Measurements from ENCODE around the gene CEP83. TPM values are rescaled to one million over a fixed set of nuclear protein-coding genes. Genes with fewer than 3 reads are reported as not detected.

The CEP83 gene
- total RNA-seq (2014; rRNA removed; shearing (Covaris generic)) (5.8 and 21.6 TPM in 2 replicates), polyA plus RNA-seq (2016; fragmentation: Nextera tagmentation; extraction: Ambion mirVana) (6.9 and 7.0 TPM in 2 replicates)

GRCh38 chr12:94459728-94460615 lies at the start of gene CEP83:
CEP83 (minus strand) TSS chr12:94459867; CDS start chr12:94412490, 47,377 bp downstream.
- no peaks in the 10 kb centered on the region for H4K20me1 ChIP-seq (ENCODE audit: insufficient read depth)
- no peaks in the 10 kb centered on the region for H3K9me2 ChIP-seq (ENCODE audit: insufficient read depth)
- peaks cover 41% of the 10 kb centered on the region for H3K79me2 ChIP-seq (ENCODE audit: insufficient read depth)
- H3K9ac ChIP-seq = peak within 1 kb of the TSS; percentile 96
- H3K4me1 ChIP-seq (ENCODE audit: insufficient read depth) = peaks cover 10% of the 10 kb centered on the region
- H3K36me3 ChIP-seq (ENCODE audit: low read depth) = no peaks in the 10 kb centered on the region
- no peaks in the 10 kb centered on the region for H3K9me3 ChIP-seq (ENCODE audit: low read depth)
- WGBS, 2 experiments (ENCODE audit: low coverage in 1 of 2, low lambda C conversion rate in 2 of 2, missing lambda C conversion rate in 2 of 2) = 1 to 2% methylated on average over 55 to 74 of the region's 77 CpGs
- TF ChIP-seq EZH2phosphoT487 (IDR thresholded peaks at IDR 0.05; ENCODE audit: insufficient read depth, low read depth) (no peak), EZH2 (IDR thresholded peaks at IDR 0.05; ENCODE audit: insufficient read depth, poor library complexity, severe bottlenecking) (no peak)
- DNase-seq = peak; percentile 97
- peaks cover 16% of the 10 kb centered on the region for H3F3A ChIP-seq (ENCODE audit: insufficient read depth)
- H3K4me3 ChIP-seq = peak within 1 kb of the TSS; percentile 93
- H2AFZ ChIP-seq = peak within 1 kb of the TSS; percentile 95
- peak within 1 kb of the TSS; percentile 92 for H3K27ac ChIP-seq
- H3K4me2 ChIP-seq (ENCODE audit: unreplicated experiment) = peak within 1 kb of the TSS; percentile 94
- no peaks in the 10 kb centered on the region for H3K27me3 ChIP-seq (replicated peaks; ENCODE audit: insufficient read depth)
- in situ Hi-C loops (cut with MboI) = no loop called here

GRCh38 chr12:94509317-94509716 lies 49.6 kb upstream of the CEP83 start:
- Histone ChIP-seq H3K27me3 (replicated peaks; ENCODE audit: insufficient read depth) (peaks cover 25% of the 10 kb centered on the region; the same call in 1 of the 2 replicates), H2AFZ (no peak overlapping the region), H3K4me2 (ENCODE audit: unreplicated experiment) (no peak overlapping the region), H3K9ac (no peak overlapping the region), H3K9me3 (ENCODE audit: low read depth) (no peaks in the 10 kb centered on the region), H3K9me2 (ENCODE audit: insufficient read depth) (no peaks in the 10 kb centered on the region), H4K20me1 (ENCODE audit: insufficient read depth) (no peaks in the 10 kb centered on the region), H3K79me2 (ENCODE audit: insufficient read depth) (no peaks in the 10 kb centered on the region), H3F3A (ENCODE audit: insufficient read depth) (no peaks in the 10 kb centered on the region), H3K4me1 (ENCODE audit: insufficient read depth) (no peaks in the 10 kb centered on the region), H3K36me3 (ENCODE audit: low read depth) (no peaks in the 10 kb centered on the region), H3K27ac (no peak overlapping the region), H3K4me3 (no peak overlapping the region)
- no peak for DNase-seq
- in situ Hi-C loops (cut with MboI) = no loop called here
- TF ChIP-seq EZH2 (IDR thresholded peaks at IDR 0.05; ENCODE audit: insufficient read depth, poor library complexity, severe bottlenecking) = no peak
- no peak for TF ChIP-seq EZH2phosphoT487 (IDR thresholded peaks at IDR 0.05; ENCODE audit: insufficient read depth, low read depth)
- WGBS, 2 experiments (ENCODE audit: low coverage in 1 of 2, low lambda C conversion rate in 2 of 2, missing lambda C conversion rate in 2 of 2) = 52 to 55% methylated on average over 3 of the region's 3 CpGs

- Histone ChIP-seq H3K9me2 (ENCODE audit: insufficient read depth) (no peaks in the 10 kb centered on the region), H3K4me1 (ENCODE audit: insufficient read depth) (no peaks in the 10 kb centered on the region), H3K79me2 (ENCODE audit: insufficient read depth) (no peaks in the 10 kb centered on the region), H3K36me3 (ENCODE audit: low read depth) (no peaks in the 10 kb centered on the region), H3K9me3 (ENCODE audit: low read depth) (no peaks in the 10 kb centered on the region), H2AFZ (no peak overlapping the region), H4K20me1 (ENCODE audit: insufficient read depth) (no peaks in the 10 kb centered on the region), H3K4me3 (no peak overlapping the region), H3K4me2 (ENCODE audit: unreplicated experiment) (no peak overlapping the region), H3F3A (ENCODE audit: insufficient read depth) (no peaks in the 10 kb centered on the region), H3K27me3 (replicated peaks; ENCODE audit: insufficient read depth) (peaks cover 26% of the 10 kb centered on the region; the same call in 1 of the 2 replicates), H3K27ac (no peak overlapping the region), H3K9ac (no peak overlapping the region)
- WGBS, 2 experiments (ENCODE audit: low coverage in 1 of 2, low lambda C conversion rate in 2 of 2, missing lambda C conversion rate in 2 of 2) = 88 to 94% methylated on average over 3 of the region's 3 CpGs
- TF ChIP-seq EZH2 (IDR thresholded peaks at IDR 0.05; ENCODE audit: insufficient read depth, poor library complexity, severe bottlenecking) (no peak), EZH2phosphoT487 (IDR thresholded peaks at IDR 0.05; ENCODE audit: insufficient read depth, low read depth) (no peak)
- no peak for DNase-seq
- in situ Hi-C loops (cut with MboI) = no loop called here
These were observed 47.8 kb upstream of the CEP83 start for GRCh38 chr12:94507455-94507854.

GRCh38 chr12:94504386-94504785 lies 44.7 kb upstream of the CEP83 start:
- in situ Hi-C loops (cut with MboI) = no loop called here
- no peaks in the 10 kb centered on the region for H3K9me2 ChIP-seq (ENCODE audit: insufficient read depth)
- no peaks in the 10 kb centered on the region for H3F3A ChIP-seq (ENCODE audit: insufficient read depth)
- DNase-seq = no peak
- H3K27ac ChIP-seq = no peak overlapping the region
- no peak overlapping the region for H3K4me3 ChIP-seq
- no peaks in the 10 kb centered on the region for H3K79me2 ChIP-seq (ENCODE audit: insufficient read depth)
- peaks cover 26% of the 10 kb centered on the region; the same call in 1 of the 2 replicates for H3K27me3 ChIP-seq (replicated peaks; ENCODE audit: insufficient read depth)
- H3K4me1 ChIP-seq (ENCODE audit: insufficient read depth) = no peaks in the 10 kb centered on the region
- no peaks in the 10 kb centered on the region for H4K20me1 ChIP-seq (ENCODE audit: insufficient read depth)
- H3K9ac ChIP-seq = no peak overlapping the region
- H2AFZ ChIP-seq = no peak overlapping the region
- no peaks in the 10 kb centered on the region for H3K36me3 ChIP-seq (ENCODE audit: low read depth)
- 89 to 100% methylated on average over 1 of the region's 1 CpG for WGBS, 2 experiments (ENCODE audit: low coverage in 1 of 2, low lambda C conversion rate in 2 of 2, missing lambda C conversion rate in 2 of 2)
- H3K4me2 ChIP-seq (ENCODE audit: unreplicated experiment) = no peak overlapping the region
- H3K9me3 ChIP-seq (ENCODE audit: low read depth) = no peaks in the 10 kb centered on the region
- TF ChIP-seq EZH2 (IDR thresholded peaks at IDR 0.05; ENCODE audit: insufficient read depth, poor library complexity, severe bottlenecking) (no peak), EZH2phosphoT487 (IDR thresholded peaks at IDR 0.05; ENCODE audit: insufficient read depth, low read depth) (no peak)
